GM10248 (cell line): ENCODE results near the gene TTLL10.

Source experiments
- CTCF ChIA-PET: fragments of 300-600 bp; sonication (Branson Sonifier 250); formaldehyde crosslinking; extraction: SDS; loops from one replicate; lab custom pipeline; 2021; ENCODE audit warnings: antibody characterized with exemption; lab: Yijun Ruan, JAX
- POLR2A ChIA-PET: fragments of 350-650 bp; sonication (Branson Sonifier 250); formaldehyde crosslinking; extraction: SDS; loops from one replicate; lab custom pipeline; 2020; ENCODE audit warnings: antibody characterized with exemption; lab: Yijun Ruan, JAX
- DNase-seq: peaks from one replicate; pipeline ENCODE4 v3.0.0; 2012; ENCODE audit errors: extremely low spot score
- TF ChIP-seq, protein P1 (sequence below): IDR thresholded peaks from 2 replicates; pipeline ENCODE4 v1.5.1; 2012; ENCODE audit warnings: mild to moderate bottlenecking, low read depth; ENCODE audit errors: extremely low read depth, missing control alignments, control extremely low read depth

TTLL10 gene

GRCh38 chr1:1245817-1246576, 72.3 kb downstream of the TTLL10 start:
- no peak for DNase-seq
- CTCF ChIA-PET, result interaction anchor here (1.3 kb wide), 1 partner anchor 124 kb away, joined by 3 read pairs; no protein-coding TSS in a partner anchor
- TF ChIP-seq, protein P1, sequence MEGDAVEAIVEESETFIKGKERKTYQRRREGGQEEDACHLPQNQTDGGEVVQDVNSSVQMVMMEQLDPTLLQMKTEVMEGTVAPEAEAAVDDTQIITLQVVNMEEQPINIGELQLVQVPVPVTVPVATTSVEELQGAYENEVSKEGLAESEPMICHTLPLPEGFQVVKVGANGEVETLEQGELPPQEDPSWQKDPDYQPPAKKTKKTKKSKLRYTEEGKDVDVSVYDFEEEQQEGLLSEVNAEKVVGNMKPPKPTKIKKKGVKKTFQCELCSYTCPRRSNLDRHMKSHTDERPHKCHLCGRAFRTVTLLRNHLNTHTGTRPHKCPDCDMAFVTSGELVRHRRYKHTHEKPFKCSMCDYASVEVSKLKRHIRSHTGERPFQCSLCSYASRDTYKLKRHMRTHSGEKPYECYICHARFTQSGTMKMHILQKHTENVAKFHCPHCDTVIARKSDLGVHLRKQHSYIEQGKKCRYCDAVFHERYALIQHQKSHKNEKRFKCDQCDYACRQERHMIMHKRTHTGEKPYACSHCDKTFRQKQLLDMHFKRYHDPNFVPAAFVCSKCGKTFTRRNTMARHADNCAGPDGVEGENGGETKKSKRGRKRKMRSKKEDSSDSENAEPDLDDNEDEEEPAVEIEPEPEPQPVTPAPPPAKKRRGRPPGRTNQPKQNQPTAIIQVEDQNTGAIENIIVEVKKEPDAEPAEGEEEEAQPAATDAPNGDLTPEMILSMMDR, result no peak
- POLR2A ChIA-PET, result no interaction called here

DNA sequence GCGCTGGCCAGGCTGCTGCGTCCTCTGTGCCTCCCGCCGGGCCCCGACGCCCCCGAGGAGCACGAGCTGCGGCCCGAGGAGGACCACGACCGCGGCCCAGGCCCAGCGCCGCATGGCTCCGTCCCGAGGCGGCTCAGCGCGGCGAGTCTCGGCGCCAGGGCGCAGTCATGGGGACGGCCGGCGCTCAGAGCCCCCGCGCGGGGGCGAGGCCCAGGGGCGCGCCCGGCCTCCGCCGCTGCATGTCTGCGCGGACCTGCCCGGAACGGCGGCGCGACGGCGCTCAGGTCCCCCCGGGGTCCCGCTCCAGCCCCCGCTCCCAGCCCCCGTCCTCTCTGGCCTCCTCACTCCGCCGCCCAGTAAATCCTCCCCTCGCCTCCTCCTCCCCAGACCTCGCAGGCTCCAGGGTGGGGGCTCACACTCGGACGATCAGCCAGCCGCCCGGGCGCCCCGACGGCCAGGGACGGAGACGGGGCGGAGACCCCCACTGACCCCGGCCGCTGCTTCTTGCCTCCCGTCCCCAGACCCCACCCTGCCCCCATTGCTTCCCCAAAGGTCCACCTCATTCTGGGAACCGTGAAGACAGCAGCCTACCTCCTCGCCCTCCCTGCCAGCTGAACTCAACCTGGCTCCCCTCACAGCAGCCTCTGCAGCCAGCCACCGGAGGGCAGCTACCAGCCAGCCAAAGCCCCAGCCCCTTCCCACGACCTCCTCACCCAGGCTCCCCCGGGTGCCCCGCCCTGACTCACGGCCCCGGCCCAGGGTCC, 73.1 kb downstream of the TTLL10 start, which contains the start of gene C1QTNF12:
Gene C1QTNF12, minus strand, starts transcription at position 146 of the 764 bp plus-strand sequence. Its CDS starts 32 bp downstream, at position 114.
- TF ChIP-seq, protein P1, result no peak
- ChIA-PET POLR2A (no interaction called here), CTCF (interaction anchor here (0.9 to 1.3 kb wide), 2 partner anchors 45 to 124 kb away, joined by 3 read pairs; no protein-coding TSS in a partner anchor)
- DNase-seq, result no peak

DNA sequence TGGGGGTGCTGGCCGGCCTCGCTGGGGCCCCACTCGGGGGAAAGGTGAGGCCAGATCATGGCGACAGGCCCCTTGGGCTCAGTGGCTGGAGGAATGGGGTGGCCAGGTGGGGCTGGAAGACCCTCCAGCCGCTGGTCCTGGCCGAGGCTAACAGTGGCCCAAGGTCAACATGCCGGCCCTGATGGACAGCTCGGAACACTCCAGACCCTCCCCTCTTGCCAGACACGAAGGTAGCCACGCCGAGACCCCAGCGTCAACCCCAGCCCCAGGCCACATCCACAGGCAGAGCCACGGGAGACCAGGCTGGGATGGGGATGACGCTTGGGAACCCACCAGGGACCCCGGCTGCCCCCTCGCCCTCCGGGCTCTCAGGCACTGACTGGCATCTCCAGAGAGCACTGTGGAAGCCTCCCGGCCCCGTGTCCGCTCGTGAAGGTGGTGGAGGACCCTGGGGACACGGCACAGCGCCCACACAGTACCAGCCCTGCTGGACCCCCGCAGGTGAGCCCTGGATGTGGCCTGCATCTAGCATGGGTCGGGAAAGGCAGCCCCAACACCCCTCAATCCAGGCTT, 73.7 kb downstream of the TTLL10 start:
- TF ChIP-seq, protein P1, result no peak
- DNase-seq, result no peak
- ChIA-PET POLR2A (no interaction called here), CTCF (interaction anchor here (0.9 kb wide), 1 partner anchor 44 kb away, joined by 3 read pairs; no protein-coding TSS in a partner anchor)
